GM23248 (cell line): ENCODE data around the gene TNRC6C. TPM values are rescaled to one million over a fixed set of nuclear protein-coding genes. Genes with fewer than 3 reads are reported as not detected.

ENCODE experiments used
- DNase-seq: peaks from one replicate; pipeline ENCODE4 v3.0.0-alpha.2; 2015
- H2AFZ ChIP-seq: fragments of 200-600 bp; sonication (generic); 2 replicates; pipeline ENCODE4 v1.6.1; 2016; ENCODE audit warnings: antibody characterized with exemption
- H3F3A ChIP-seq: fragments of 200-600 bp; sonication (generic); 2 replicates; pipeline ENCODE4 v1.6.1; 2016; ENCODE audit warnings: mild to moderate bottlenecking, antibody characterized with exemption, mixed run types; ENCODE audit not compliant: insufficient read depth
- H3K27ac ChIP-seq: fragments of 200-600 bp; sonication (generic); 2 replicates; pipeline ENCODE4 v1.5.1; 2016; ENCODE audit warnings: mild to moderate bottlenecking
- H3K27me3 ChIP-seq: fragments of 200-600 bp; sonication (generic); replicated peaks from 2 replicates; pipeline ENCODE4 v1.6.1; 2016; ENCODE audit warnings: mild to moderate bottlenecking; ENCODE audit not compliant: insufficient read depth
- H3K36me3 ChIP-seq: fragments of 200-600 bp; sonication (generic); 2 replicates; pipeline ENCODE4 v1.6.1; 2016; ENCODE audit warnings: low read depth, mild to moderate bottlenecking
- H3K4me1 ChIP-seq: fragments of 200-600 bp; sonication (generic); 2 replicates; pipeline ENCODE4 v1.6.1; 2016; ENCODE audit warnings: mild to moderate bottlenecking; ENCODE audit not compliant: insufficient read depth
- H3K4me2 ChIP-seq: fragments of 200-600 bp; sonication (generic); one replicate; pipeline ENCODE4 v1.6.1; 2016; ENCODE audit warnings: mild to moderate bottlenecking; ENCODE audit not compliant: unreplicated experiment
- H3K4me3 ChIP-seq: fragments of 200-600 bp; sonication (generic); 2 replicates; pipeline ENCODE4 v1.5.1; 2016; ENCODE audit warnings: mild to moderate bottlenecking
- H3K79me2 ChIP-seq: fragments of 200-600 bp; sonication (generic); 2 replicates; pipeline ENCODE4 v1.6.1; 2016; ENCODE audit warnings: mild to moderate bottlenecking; ENCODE audit not compliant: insufficient read depth
- H3K9ac ChIP-seq: fragments of 200-600 bp; sonication (generic); 2 replicates; pipeline ENCODE4 v1.6.1; 2016; ENCODE audit warnings: mild to moderate bottlenecking
- H3K9me2 ChIP-seq: fragments of 200-600 bp; sonication (generic); 2 replicates; pipeline ENCODE4 v1.6.1; 2016; ENCODE audit warnings: mixed run types, mild to moderate bottlenecking, moderate library complexity; ENCODE audit not compliant: insufficient read depth
- H3K9me3 ChIP-seq: fragments of 200-600 bp; sonication (generic); one replicate; pipeline ENCODE4 v1.6.1; 2017; ENCODE audit warnings: low read depth
- H4K20me1 ChIP-seq: fragments of 200-600 bp; sonication (generic); 2 replicates; pipeline ENCODE4 v1.6.0; 2016; ENCODE audit not compliant: insufficient read depth
- EZH2 ChIP-seq: fragments of 200-600 bp; sonication (generic); IDR thresholded peaks from 2 replicates; pipeline ENCODE4 v1.6.1; 2018; ENCODE audit warnings: antibody characterized with exemption, mild to moderate bottlenecking; ENCODE audit not compliant: insufficient read depth, poor library complexity, severe bottlenecking
- EZH2phosphoT487 ChIP-seq: fragments of 200-600 bp; sonication (generic); IDR thresholded peaks from 2 replicates; pipeline ENCODE4 v1.6.1; 2018; ENCODE audit warnings: antibody characterized with exemption, moderate library complexity, mild to moderate bottlenecking, low read depth; ENCODE audit not compliant: insufficient read depth
- WGBS, 2 experiments: methylation state at CpG; one replicate each; pipeline ENCODE4 v1.1.6; 2015 to 2017; ENCODE audit warnings: low lambda C conversion rate in 2 of 2, low coverage in 1 of 2; ENCODE audit errors: missing lambda C conversion rate in 2 of 2; 5-methylcytosine and 5-hydroxymethylcytosine counted together
- in situ Hi-C: fragments of 300-500 bp; cut with MboI; formaldehyde crosslinking; loops from 2 replicates; pipeline ENCODE4 v1.15.0; 2020
- polyA plus RNA-seq: library from polyadenylated mRNA; unstranded; fragments of >200 nt; fragmentation: Nextera tagmentation; extraction: Ambion mirVana; gene quantifications from 2 replicates; pipeline ENCODE4 v1.2.1, GENCODE V29; 2016
- total RNA-seq: library from RNA; depleted of rRNA; stranded (reverse); fragments of >200 nt; shearing (Covaris generic); gene quantifications from 2 replicates; pipeline ENCODE4 v1.2.3, GENCODE V29; 2014

Gene TNRC6C
- total and polyA plus RNA-seq, 2 experiments from 2014 or later, result 2.3 TPM

- in situ Hi-C loops, result no loop called here
- H3K9me2 ChIP-seq, result no peaks in the 10 kb centered on the region
- H3K9me3 ChIP-seq, result no peaks in the 10 kb centered on the region
- H3F3A ChIP-seq, result no peaks in the 10 kb centered on the region
- H3K27me3 ChIP-seq, result no peaks in the 10 kb centered on the region
- WGBS, 2 experiments, result 81 to 90% methylated on average over 3 of the region's 3 CpGs
- no peak overlapping the region for H3K27ac ChIP-seq
- H3K79me2 ChIP-seq, result 0 out of 2 replicates have a peak, but pooled peaks cover 12% of the 10 kb centered on the region
- no peaks in the 10 kb centered on the region for H3K36me3 ChIP-seq
- no peak overlapping the region for H3K4me2 ChIP-seq
- no peak for DNase-seq
- no peak overlapping the region for H3K4me3 ChIP-seq
- no peak for TF ChIP-seq EZH2phosphoT487
- no peak for TF ChIP-seq EZH2
- peaks cover 4% of the 10 kb centered on the region; the same call in 1 of the 2 replicates for H4K20me1 ChIP-seq
- H3K4me1 ChIP-seq, result peaks cover 17% of the 10 kb centered on the region
- no peak overlapping the region for H3K9ac ChIP-seq
- H2AFZ ChIP-seq, result no peak overlapping the region
Observed at GRCh38 chr17:78001182-78001581, 42.7 kb downstream of the TNRC6C start.

GRCh38 chr17:78001612-78002011, 43.1 kb downstream of the TNRC6C start:
- in situ Hi-C loops, result no loop called here
- H3F3A ChIP-seq, result no peaks in the 10 kb centered on the region
- H3K79me2 ChIP-seq, result 0 out of 2 replicates have a peak, but pooled peaks cover 12% of the 10 kb centered on the region
- no peaks in the 10 kb centered on the region for H3K9me3 ChIP-seq
- H3K27ac ChIP-seq, result no peak overlapping the region
- peaks cover 4% of the 10 kb centered on the region; the same call in 1 of the 2 replicates for H4K20me1 ChIP-seq
- H3K9ac ChIP-seq, result no peak overlapping the region
- DNase-seq, result no peak
- H3K4me2 ChIP-seq, result no peak overlapping the region
- no peaks in the 10 kb centered on the region for H3K36me3 ChIP-seq
- H3K9me2 ChIP-seq, result no peaks in the 10 kb centered on the region
- WGBS, 2 experiments, result 80 to 83% methylated on average over 3 of the region's 3 CpGs
- H3K4me3 ChIP-seq, result no peak overlapping the region
- TF ChIP-seq EZH2phosphoT487 (no peak), EZH2 (no peak)
- no peak overlapping the region for H2AFZ ChIP-seq
- peaks cover 17% of the 10 kb centered on the region for H3K4me1 ChIP-seq
- no peaks in the 10 kb centered on the region for H3K27me3 ChIP-seq

- no peak for TF ChIP-seq EZH2phosphoT487
- no peak for TF ChIP-seq EZH2
- H3K79me2 ChIP-seq, result 0 out of 2 replicates have a peak, but pooled peaks cover 12% of the 10 kb centered on the region
- H3K9me3 ChIP-seq, result no peaks in the 10 kb centered on the region
- DNase-seq, result no peak
- no peaks in the 10 kb centered on the region for H3F3A ChIP-seq
- H3K27me3 ChIP-seq, result no peaks in the 10 kb centered on the region
- no peak overlapping the region for H3K4me3 ChIP-seq
- H3K4me1 ChIP-seq, result peaks cover 17% of the 10 kb centered on the region
- H3K9me2 ChIP-seq, result no peaks in the 10 kb centered on the region
- WGBS, 2 experiments, result 76 to 79% methylated on average over 4 of the region's 4 CpGs
- H3K36me3 ChIP-seq, result no peaks in the 10 kb centered on the region
- H2AFZ ChIP-seq, result no peak overlapping the region
- in situ Hi-C loops, result no loop called here
- no peak overlapping the region for H3K27ac ChIP-seq
- no peak overlapping the region for H3K9ac ChIP-seq
- no peak overlapping the region for H3K4me2 ChIP-seq
- peaks cover 4% of the 10 kb centered on the region; the same call in 1 of the 2 replicates for H4K20me1 ChIP-seq
Observed at GRCh38 chr17:78002166-78002565, 43.7 kb downstream of the TNRC6C start.

DNA sequence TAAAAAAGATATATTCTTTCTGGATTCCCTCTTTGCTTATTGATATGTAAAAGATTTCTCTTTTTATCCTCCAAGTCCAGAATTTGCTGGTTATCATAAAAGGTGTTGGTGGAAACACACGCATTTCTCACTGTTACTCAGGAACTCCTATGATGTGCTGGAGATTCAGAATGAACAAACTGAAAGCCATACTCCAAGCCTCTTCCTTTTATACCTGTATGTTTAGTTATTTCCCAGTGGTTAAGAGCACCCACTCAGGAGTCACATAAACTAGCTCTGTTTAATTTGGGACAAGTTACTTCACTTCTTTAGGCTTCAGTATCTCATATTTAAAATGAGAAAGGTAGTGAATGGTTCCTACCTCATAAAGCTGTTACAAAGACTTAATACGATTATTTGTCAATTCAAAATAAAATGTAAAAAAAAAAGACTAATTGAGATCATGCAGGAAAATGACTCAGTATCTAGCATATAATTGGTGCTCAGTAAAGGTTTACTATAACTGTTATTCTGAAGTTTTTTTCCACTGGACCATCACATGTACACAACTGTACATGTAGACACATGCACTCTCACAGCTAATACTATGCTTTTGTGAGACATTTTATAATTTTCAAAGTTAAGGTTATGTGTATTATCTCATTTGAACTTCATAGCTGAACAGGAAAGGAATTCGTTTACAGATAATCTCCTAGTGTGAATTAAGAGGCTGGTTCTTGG, 47.1 kb downstream of the TNRC6C start:
- no peaks in the 10 kb centered on the region for H3K9me3 ChIP-seq
- H3K27ac ChIP-seq, result no peak overlapping the region
- peaks cover 3% of the 10 kb centered on the region for H3K4me1 ChIP-seq
- no peak overlapping the region for H3K9ac ChIP-seq
- H3K27me3 ChIP-seq, result no peaks in the 10 kb centered on the region
- no peak for TF ChIP-seq EZH2phosphoT487
- no peak for TF ChIP-seq EZH2
- no peaks in the 10 kb centered on the region for H3K36me3 ChIP-seq
- H4K20me1 ChIP-seq, result no peaks in the 10 kb centered on the region
- in situ Hi-C loops, result no loop called here
- H2AFZ ChIP-seq, result no peak overlapping the region
- H3K79me2 ChIP-seq, result no peaks in the 10 kb centered on the region
- no peak overlapping the region for H3K4me3 ChIP-seq
- DNase-seq, result no peak
- no peaks in the 10 kb centered on the region for H3F3A ChIP-seq
- no peaks in the 10 kb centered on the region for H3K9me2 ChIP-seq
- no peak overlapping the region for H3K4me2 ChIP-seq
- WGBS, 2 experiments, result 84 to 85% methylated on average over 3 of the region's 3 CpGs

DNA sequence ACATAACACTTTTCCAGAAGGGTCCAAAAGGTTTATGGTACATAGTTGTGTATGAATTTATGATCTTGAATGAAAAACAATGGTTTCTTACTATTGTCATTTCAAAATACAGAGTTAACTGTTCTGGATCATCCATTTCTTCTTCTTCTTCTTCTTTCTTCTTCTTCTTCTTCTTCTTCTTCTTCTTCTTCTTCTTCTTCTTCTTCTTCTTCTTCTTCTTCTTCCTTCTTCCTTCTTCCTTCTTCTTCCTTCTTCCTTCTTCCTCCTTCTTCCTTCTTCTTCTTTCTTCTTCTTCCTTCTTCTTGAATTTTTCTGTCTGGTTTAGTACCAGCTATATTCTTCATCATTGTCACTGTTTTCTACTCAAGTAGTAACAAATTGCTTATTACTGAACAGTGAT, 47.8 kb downstream of the TNRC6C start:
- Histone ChIP-seq H3K4me2 (no peak overlapping the region), H3K9me2 (no peaks in the 10 kb centered on the region), H2AFZ (no peak overlapping the region), H3K9ac (no peak overlapping the region), H3K4me3 (no peak overlapping the region), H3F3A (no peaks in the 10 kb centered on the region), H3K27me3 (no peaks in the 10 kb centered on the region), H3K36me3 (no peaks in the 10 kb centered on the region), H3K79me2 (no peaks in the 10 kb centered on the region), H3K4me1 (no peaks in the 10 kb centered on the region), H4K20me1 (no peaks in the 10 kb centered on the region), H3K27ac (no peak overlapping the region), H3K9me3 (no peaks in the 10 kb centered on the region)
- in situ Hi-C loops, result no loop called here
- DNase-seq, result no peak
- no peak for TF ChIP-seq EZH2phosphoT487
- TF ChIP-seq EZH2, result no peak
